Hematopoietic multipotent progenitor cell treated with erythropoietin and hydrocortisone succinate and interleukin-3 and kit ligand, for 17 days (in vitro differentiated cells): ENCODE measurements around the gene SEC14L3.
A peak's percentile ranks its signal among the peaks of the same experiment; 100 is the strongest.

Experiments used
- DNase-seq: peaks from one replicate; pipeline ENCODE4 v3.0.0-alpha.2; 2015; ENCODE audit warnings: low spot score

SEC14L3 gene

GRCh38 chr22:30422481-30423300 is 49.1 kb downstream of the SEC14L3 start:
- DNase-seq: peak; percentile 78

GRCh38 chr22:30421695-30422480 is 49.9 kb downstream of the SEC14L3 start:
- DNase-seq: peak; percentile 73

- peak; percentile 44 for DNase-seq
Measured at GRCh38 chr22:30420347-30421125, 51.3 kb downstream of the SEC14L3 start.

- no peak for DNase-seq
Measured at GRCh38 chr22:30416837-30417236, 55.0 kb downstream of the SEC14L3 start.

- DNase-seq: no peak
Measured at GRCh38 chr22:30416403-30416802, 55.4 kb downstream of the SEC14L3 start.

GRCh38 chr22:30414525-30415047 is 57.2 kb downstream of the SEC14L3 start:
- DNase-seq: no peak

GRCh38 chr22:30413745-30414524 is 57.9 kb downstream of the SEC14L3 start:
- DNase-seq: no peak

GRCh38 chr22:30413001-30413400 is 58.8 kb downstream of the SEC14L3 start:
- DNase-seq: no peak

- DNase-seq: no peak
Measured at GRCh38 chr22:30411780-30412179, 60.0 kb downstream of the SEC14L3 start.
